Measurements from ENCODE around the gene ATP5IF1.

ATP5IF1 gene

GRCh38 chr1:28246427-28246832 is 10.5 kb downstream of the ATP5IF1 start:
- peak overlapping the region; percentile 84 for H3K4me3 Mint-ChIP-seq
- H3K27me3 Mint-ChIP-seq (ENCODE audit: low read depth), result no peaks in the 10 kb centered on the region
- no peaks in the 10 kb centered on the region for H3K9me3 Mint-ChIP-seq
- H3K27ac Mint-ChIP-seq, result peak overlapping the region; percentile 92
- H3K4me1 Mint-ChIP-seq (ENCODE audit: low read depth), result peaks cover 49% of the 10 kb centered on the region
- no peak for DNase-seq (ENCODE audit: low spot score)
- no peaks in the 10 kb centered on the region for H3K36me3 Mint-ChIP-seq (ENCODE audit: low read depth)

- Mint-ChIP-seq H3K36me3 (ENCODE audit: low read depth) (no peaks in the 10 kb centered on the region), H3K27ac (peak overlapping the region; percentile 92), H3K27me3 (ENCODE audit: low read depth) (no peaks in the 10 kb centered on the region), H3K4me1 (ENCODE audit: low read depth) (peaks cover 47% of the 10 kb centered on the region), H3K9me3 (no peaks in the 10 kb centered on the region), H3K4me3 (peak overlapping the region; percentile 84)
- no peak for DNase-seq (ENCODE audit: low spot score)
Observed at GRCh38 chr1:28247612-28248272, 11.8 kb downstream of the ATP5IF1 start.

- peak overlapping the region; percentile 84 for H3K4me3 Mint-ChIP-seq
Observed at GRCh38 chr1:28248273-28249012, 12.5 kb downstream of the ATP5IF1 start.

GRCh38 chr1:28249013-28249865 is 13.3 kb downstream of the ATP5IF1 start:
- no peak for DNase-seq (ENCODE audit: low spot score)
- H3K4me3 Mint-ChIP-seq, result peak overlapping the region; percentile 84

More at GRCh38 chr1:28248273-28249012, 12.5 kb downstream of the ATP5IF1 start:
- H3K4me1 Mint-ChIP-seq (ENCODE audit: low read depth), result peaks cover 43% of the 10 kb centered on the region
- H3K27me3 Mint-ChIP-seq (ENCODE audit: low read depth), result no peaks in the 10 kb centered on the region
- peak; percentile 77 for DNase-seq (ENCODE audit: low spot score)
- H3K27ac Mint-ChIP-seq, result peak overlapping the region; percentile 92
- H3K36me3 Mint-ChIP-seq (ENCODE audit: low read depth), result no peaks in the 10 kb centered on the region
- H3K9me3 Mint-ChIP-seq, result no peaks in the 10 kb centered on the region

GRCh38 chr1:28249866-28250295 is 14.0 kb downstream of the ATP5IF1 start:
- Mint-ChIP-seq H3K36me3 (ENCODE audit: low read depth) (no peaks in the 10 kb centered on the region), H3K4me3 (peak overlapping the region; percentile 21), H3K9me3 (no peaks in the 10 kb centered on the region), H3K4me1 (ENCODE audit: low read depth) (peaks cover 34% of the 10 kb centered on the region), H3K27me3 (ENCODE audit: low read depth) (peaks cover 4% of the 10 kb centered on the region), H3K27ac (no peak overlapping the region)
- no peak for DNase-seq (ENCODE audit: low spot score)

More at GRCh38 chr1:28249013-28249865, 13.3 kb downstream of the ATP5IF1 start:
- Mint-ChIP-seq H3K9me3 (no peaks in the 10 kb centered on the region), H3K27me3 (ENCODE audit: low read depth) (peaks cover 2% of the 10 kb centered on the region), H3K36me3 (ENCODE audit: low read depth) (no peaks in the 10 kb centered on the region), H3K4me1 (ENCODE audit: low read depth) (peaks cover 38% of the 10 kb centered on the region), H3K27ac (peak overlapping the region; percentile 92)

- DNase-seq (ENCODE audit: low spot score), result no peak
- peaks cover 10% of the 10 kb centered on the region for H3K27me3 Mint-ChIP-seq (ENCODE audit: low read depth)
- no peaks in the 10 kb centered on the region for H3K36me3 Mint-ChIP-seq (ENCODE audit: low read depth)
- H3K9me3 Mint-ChIP-seq, result no peaks in the 10 kb centered on the region
- peak overlapping the region; percentile 77 for H3K4me3 Mint-ChIP-seq
- peaks cover 38% of the 10 kb centered on the region for H3K4me1 Mint-ChIP-seq (ENCODE audit: low read depth)
- H3K27ac Mint-ChIP-seq, result peak overlapping the region; percentile 90
Observed at GRCh38 chr1:28256197-28256827, 20.4 kb downstream of the ATP5IF1 start.

- Mint-ChIP-seq H3K27me3 (ENCODE audit: low read depth) (peaks cover 11% of the 10 kb centered on the region), H3K36me3 (ENCODE audit: low read depth) (no peaks in the 10 kb centered on the region), H3K9me3 (no peaks in the 10 kb centered on the region), H3K27ac (peak overlapping the region; percentile 89), H3K4me1 (ENCODE audit: low read depth) (peaks cover 41% of the 10 kb centered on the region), H3K4me3 (peak overlapping the region; percentile 78)
- no peak for DNase-seq (ENCODE audit: low spot score)
Observed at GRCh38 chr1:28257736-28258135, 21.8 kb downstream of the ATP5IF1 start.

- peaks cover 4% of the 10 kb centered on the region for H3K36me3 Mint-ChIP-seq (ENCODE audit: low read depth)
- peak overlapping the region; percentile 89 for H3K27ac Mint-ChIP-seq
- peak overlapping the region; percentile 78 for H3K4me3 Mint-ChIP-seq
- H3K9me3 Mint-ChIP-seq, result no peaks in the 10 kb centered on the region
- DNase-seq (ENCODE audit: low spot score), result no peak
- peaks cover 45% of the 10 kb centered on the region for H3K4me1 Mint-ChIP-seq (ENCODE audit: low read depth)
- peaks cover 11% of the 10 kb centered on the region for H3K27me3 Mint-ChIP-seq (ENCODE audit: low read depth)
Observed at GRCh38 chr1:28258628-28259251, 22.8 kb downstream of the ATP5IF1 start.

GRCh38 chr1:28259252-28259933 is 23.5 kb downstream of the ATP5IF1 start, which contains the start of gene SESN2:
Gene SESN2, plus strand, starts transcription at chr1:28259518. Its CDS starts 330 bp downstream, at chr1:28259848.
- H3K36me3 Mint-ChIP-seq (ENCODE audit: low read depth), result peaks cover 4% of the 10 kb centered on the region
- H3K4me1 Mint-ChIP-seq (ENCODE audit: low read depth), result peaks cover 45% of the 10 kb centered on the region
- peak within 1 kb of the TSS; percentile 84 for H3K4me3 Mint-ChIP-seq
- peaks cover 7% of the 10 kb centered on the region for H3K27me3 Mint-ChIP-seq (ENCODE audit: low read depth)
- peak within 1 kb of the TSS; percentile 89 for H3K27ac Mint-ChIP-seq
- DNase-seq (ENCODE audit: low spot score), result peak; percentile 99
- no peaks in the 10 kb centered on the region for H3K9me3 Mint-ChIP-seq

GRCh38 chr1:28259934-28260802 is 24.2 kb downstream of the ATP5IF1 start:
- Mint-ChIP-seq H3K4me1 (ENCODE audit: low read depth) (peaks cover 43% of the 10 kb centered on the region), H3K36me3 (ENCODE audit: low read depth) (peaks cover 4% of the 10 kb centered on the region), H3K27ac (no peak overlapping the region), H3K4me3 (peak overlapping the region; percentile 84), H3K9me3 (no peaks in the 10 kb centered on the region), H3K27me3 (ENCODE audit: low read depth) (peaks cover 5% of the 10 kb centered on the region)
- DNase-seq (ENCODE audit: low spot score), result no peak

- Mint-ChIP-seq H3K27ac (no peak overlapping the region), H3K27me3 (ENCODE audit: low read depth) (peaks cover 4% of the 10 kb centered on the region), H3K36me3 (ENCODE audit: low read depth) (peaks cover 4% of the 10 kb centered on the region), H3K9me3 (no peaks in the 10 kb centered on the region), H3K4me3 (peak overlapping the region; percentile 84), H3K4me1 (ENCODE audit: low read depth) (peaks cover 37% of the 10 kb centered on the region)
- no peak for DNase-seq (ENCODE audit: low spot score)
Observed at GRCh38 chr1:28260803-28261174, 24.9 kb downstream of the ATP5IF1 start.

- Mint-ChIP-seq H3K4me1 (ENCODE audit: low read depth) (peaks cover 16% of the 10 kb centered on the region), H3K4me3 (no peak overlapping the region), H3K27ac (no peak overlapping the region), H3K27me3 (ENCODE audit: low read depth) (peaks cover 4% of the 10 kb centered on the region), H3K36me3 (ENCODE audit: low read depth) (peaks cover 4% of the 10 kb centered on the region), H3K9me3 (no peaks in the 10 kb centered on the region)
- no peak for DNase-seq (ENCODE audit: low spot score)
Observed at GRCh38 chr1:28264897-28265296, 29.0 kb downstream of the ATP5IF1 start.
